ENCODE results near the gene SEPTIN8. TPM values are rescaled to one million over a fixed set of nuclear protein-coding genes. Genes with fewer than 3 reads are reported as not detected.

SEPTIN8 gene
- total and polyA plus RNA-seq, 2 donors (not counting 3 experiments of a cell fraction or from before 2014, with no cell fraction given): 56.6 to 82.1 TPM

DNA sequence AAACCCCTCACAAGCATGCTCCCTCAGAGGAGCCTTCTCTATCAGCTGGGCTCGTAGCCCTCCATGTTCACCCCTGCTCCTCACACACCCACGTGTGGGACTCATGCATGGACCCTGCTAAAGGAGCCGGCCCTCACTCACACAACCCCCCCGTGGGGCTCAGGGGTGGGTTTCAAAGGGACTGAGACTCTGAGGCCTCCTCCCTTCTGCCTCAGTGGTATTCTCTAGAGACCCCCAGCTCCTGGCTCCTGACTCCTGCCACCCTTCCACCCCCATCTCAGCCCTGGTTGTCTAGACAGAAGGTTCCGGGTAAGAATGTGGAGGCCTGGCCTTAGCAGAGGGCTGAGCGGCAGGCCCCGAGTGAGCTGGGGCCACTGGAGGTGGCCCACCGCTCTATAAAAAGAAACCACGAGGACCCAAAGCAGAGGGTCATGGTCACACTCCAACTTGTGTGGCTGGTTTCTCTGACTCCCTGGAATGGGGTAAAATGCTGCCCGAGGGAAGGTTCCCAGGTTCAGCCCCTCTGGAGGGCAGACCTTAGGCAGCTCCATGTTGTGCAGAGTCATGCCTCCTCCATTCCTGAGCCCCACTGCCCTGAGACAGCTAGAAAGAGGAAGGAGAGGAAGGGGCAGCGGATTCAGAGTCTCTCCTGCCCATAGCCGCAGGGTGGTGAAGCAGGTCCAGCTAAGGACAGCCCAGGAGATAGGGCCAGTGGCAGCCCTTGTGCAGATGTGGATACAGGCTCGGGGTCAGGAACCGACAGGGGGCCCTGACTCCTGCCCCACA, 10.8 kb downstream of the SEPTIN8 start:
- DNase-seq (ENCODE audit: low read depth, low spot score) (no peak), FAIRE-seq (no peak)
- H3K9ac ChIP-seq (replicated peaks; ENCODE audit: extremely low read depth, insufficient read depth, low read length): no peak overlapping the region
- dilution Hi-C loops (cut with MboI; ENCODE audit: extremely low pct_ligation_motif_present, low sequenced_read_pairs): no loop called here
- H3K79me2 ChIP-seq (ENCODE audit: control insufficient read depth, insufficient read depth, low read length): peaks cover 25% of the 10 kb centered on the region
- H3K4me3 ChIP-seq (replicated peaks in 1 of 3; ENCODE audit: insufficient read depth in 1 of 3, low read depth in 1 of 3, low read length in 3 of 3): no peak overlapping the region
- no peaks in the 10 kb centered on the region for H3K9me3 ChIP-seq (replicated peaks; ENCODE audit: control insufficient read depth, insufficient read depth, low read length)
- peaks cover 20% of the 10 kb centered on the region for H3K4me1 ChIP-seq (ENCODE audit: control insufficient read depth, extremely low read depth, insufficient read depth, low read length)
- H3K36me3 ChIP-seq (ENCODE audit: control insufficient read depth in 2 of 2, extremely low read depth in 1 of 2, insufficient read depth in 2 of 2, low read length in 2 of 2): peaks cover 2 to 15% of the 10 kb centered on the region in 2 experiments
- intact Hi-C loops (cut with micrococcal nuclease): no loop called here
- H3K27me3 ChIP-seq (ENCODE audit: control insufficient read depth in 2 of 2, insufficient read depth in 2 of 2, low read length in 2 of 2): no peaks in the 10 kb centered on the region
- TF ChIP-seq GATA2 (IDR thresholded peaks at IDR 0.05; ENCODE audit: insufficient read depth, insufficient read length, low read depth, low read length) (no peak), JUN (IDR thresholded peaks at IDR 0.05; ENCODE audit: borderline replicate concordance, insufficient read depth, insufficient read length, low read depth) (no peak), MYC (IDR thresholded peaks at IDR 0.05; ENCODE audit: low read depth, low read length) (no peak), POLR2A (IDR thresholded peaks at IDR 0.05; ENCODE audit: low read depth, low read length) (no peak)
- TF ChIP-seq, protein P1, sequence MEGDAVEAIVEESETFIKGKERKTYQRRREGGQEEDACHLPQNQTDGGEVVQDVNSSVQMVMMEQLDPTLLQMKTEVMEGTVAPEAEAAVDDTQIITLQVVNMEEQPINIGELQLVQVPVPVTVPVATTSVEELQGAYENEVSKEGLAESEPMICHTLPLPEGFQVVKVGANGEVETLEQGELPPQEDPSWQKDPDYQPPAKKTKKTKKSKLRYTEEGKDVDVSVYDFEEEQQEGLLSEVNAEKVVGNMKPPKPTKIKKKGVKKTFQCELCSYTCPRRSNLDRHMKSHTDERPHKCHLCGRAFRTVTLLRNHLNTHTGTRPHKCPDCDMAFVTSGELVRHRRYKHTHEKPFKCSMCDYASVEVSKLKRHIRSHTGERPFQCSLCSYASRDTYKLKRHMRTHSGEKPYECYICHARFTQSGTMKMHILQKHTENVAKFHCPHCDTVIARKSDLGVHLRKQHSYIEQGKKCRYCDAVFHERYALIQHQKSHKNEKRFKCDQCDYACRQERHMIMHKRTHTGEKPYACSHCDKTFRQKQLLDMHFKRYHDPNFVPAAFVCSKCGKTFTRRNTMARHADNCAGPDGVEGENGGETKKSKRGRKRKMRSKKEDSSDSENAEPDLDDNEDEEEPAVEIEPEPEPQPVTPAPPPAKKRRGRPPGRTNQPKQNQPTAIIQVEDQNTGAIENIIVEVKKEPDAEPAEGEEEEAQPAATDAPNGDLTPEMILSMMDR (IDR thresholded peaks at IDR 0.05; ENCODE audit: extremely low read depth in 1 of 2, insufficient read depth in 1 of 2, low read depth in 1 of 2, low read length in 2 of 2): no peak
- ChIA-PET POLR2A (interaction anchor here (0.6 kb wide), 1 partner anchor 192 kb away, joined by 8 read pairs; no protein-coding TSS in a partner anchor), CTCF (interaction anchor here (1.1 to 2.9 kb wide), 3 partner anchors 11 to 54 kb away, joined by 3 to 14 read pairs (median 5); no protein-coding TSS in a partner anchor)
- no peak overlapping the region for H2AFZ ChIP-seq (ENCODE audit: low read depth, low read length)
- H3K4me2 ChIP-seq (ENCODE audit: insufficient read depth, low read length): no peak overlapping the region
- H4K20me1 ChIP-seq (replicated peaks; ENCODE audit: control insufficient read depth, extremely low read depth, insufficient read depth, low read length): no peaks in the 10 kb centered on the region
- no peaks in the 10 kb centered on the region for H3K9me1 ChIP-seq (replicated peaks; ENCODE audit: control insufficient read depth, extremely low read depth, insufficient read depth, low read length)
- no TSS peak for BruUV-seq (replicated peaks)
- H3K27ac ChIP-seq (ENCODE audit: insufficient read depth, low read depth, low read length): no peak overlapping the region

Measured in endothelial cell of umbilical vein (primary cell).